K562 (cell line): ENCODE results near the gene ZNHIT3. TPM values are rescaled to one million over a fixed set of nuclear protein-coding genes. Genes with fewer than 3 reads are reported as not detected.
"Not testable (repeated sequence)": the region's sequence is repeated elsewhere in the genome, so short reads cannot be mapped to it uniquely, and the experiment has no call there.

Experiments used
- ATAC-seq: fragments of 200-7000 bp; cut with Tn5 transposase; 3 replicates; pipeline ENCODE4 v1.9.1; 2020; ENCODE audit warnings: moderate library complexity
- BruUV-seq: library from RNA; stranded (reverse); fragments of 400-500 nt; replicated peaks from 2 replicates; lab custom pipeline; 2021; lab: Mats Ljungman, UMichigan
- CTCF ChIA-PET: fragments of 300-600 bp; formaldehyde crosslinking; extraction: SDS; loops from one replicate; lab custom pipeline; 2021; ENCODE audit warnings: low intra/inter-chr PET ratio; lab: Yijun Ruan, JAX
- POLR2A ChIA-PET: fragments of 300-600, 350-650 bp; sonication (Branson Sonifier 250); formaldehyde crosslinking; extraction: SDS; loops from one replicate; lab custom pipeline; 2021; ENCODE audit warnings: antibody characterized with exemption, inconsistent platforms; lab: Yijun Ruan, JAX
- DNase-seq, 4 experiments: peaks; one replicate each; pipeline versions ENCODE4 v3.0.0 to v3.0.0-alpha.2; 2011 to 2018; ENCODE audit warnings: low spot score in 3 of 4, mixed read lengths in 3 of 4; ENCODE audit errors: extremely low read depth in 1 of 4
- FAIRE-seq: peaks from 2 replicates; lab custom pipeline; 2011; peaks lifted over from hg19 to GRCh38; lab: Jason Lieb, UNC
- H2AFZ ChIP-seq: 2 replicates; pipeline ENCODE4 v1.6.0; 2011; ENCODE audit warnings: low read depth, low read length, control low read depth, inconsistent platforms
- H3K27ac ChIP-seq: fragments of 200-600 bp; 3 replicates; pipeline ENCODE4 v1.8.0; 2011; ENCODE audit warnings: low read depth, mild to moderate bottlenecking, control low read depth, inconsistent platforms, low read length, moderate library complexity, mixed read lengths; ENCODE audit errors: extremely low read depth
- H3K27me3 ChIP-seq, 2 experiments: fragments of 300-600 bp in 1 of 2; 2 replicates in 1 of 2; 3 replicates in 1 of 2; pipeline versions ENCODE4 v1.6.0 to v1.8.0; 2011; ENCODE audit warnings: inconsistent platforms in 2 of 2, low read length in 2 of 2, mild to moderate bottlenecking in 1 of 2, mixed read lengths in 1 of 2, moderate library complexity in 1 of 2; ENCODE audit not compliant: control insufficient read depth in 2 of 2, insufficient read depth in 2 of 2
- H3K36me3 ChIP-seq: fragments of 300-600 bp; 3 replicates; pipeline ENCODE4 v1.8.0; 2011; ENCODE audit warnings: mild to moderate bottlenecking, low read length, inconsistent platforms; ENCODE audit not compliant: control insufficient read depth, insufficient read depth
- H3K4me1 ChIP-seq, 2 experiments: fragments of 200-600 bp in 1 of 2; replicated peaks in 1 of 2; 2 replicates in 1 of 2; 3 replicates in 1 of 2; pipeline versions ENCODE4 v1.5.1 to v1.8.0; 2011; ENCODE audit warnings: inconsistent platforms in 2 of 2, low read length in 2 of 2, mild to moderate bottlenecking in 1 of 2, mixed read lengths in 1 of 2, moderate library complexity in 1 of 2; ENCODE audit not compliant: control insufficient read depth in 2 of 2, insufficient read depth in 2 of 2
- H3K4me2 ChIP-seq: 2 replicates; pipeline ENCODE4 v1.6.1; 2011; ENCODE audit warnings: low read length, control low read depth, inconsistent platforms, mixed read lengths; ENCODE audit not compliant: insufficient read depth
- H3K4me3 ChIP-seq: fragments of 200-600 bp; sonication (generic), shearing (Covaris generic); 2 replicates; pipeline ENCODE4 v1.5.1; 2016; ENCODE audit warnings: control low read depth, inconsistent platforms
- H3K79me2 ChIP-seq: fragments of 200-600 bp; 3 replicates; pipeline ENCODE4 v1.8.0; 2011; ENCODE audit warnings: low read length, inconsistent platforms; ENCODE audit not compliant: control insufficient read depth, insufficient read depth
- H3K9ac ChIP-seq, 2 experiments: 2 replicates each; pipeline versions ENCODE4 v1.6.0 to v1.6.1; 2011; ENCODE audit warnings: low read depth in 2 of 2, low read length in 2 of 2, control low read depth in 1 of 2, inconsistent platforms in 1 of 2, mild to moderate bottlenecking in 1 of 2, mixed read lengths in 1 of 2; ENCODE audit not compliant: insufficient read depth in 1 of 2
- H3K9me1 ChIP-seq: one replicate; pipeline ENCODE4 v1.6.0; 2011; ENCODE audit warnings: inconsistent platforms, mild to moderate bottlenecking, low read length, moderate library complexity; ENCODE audit not compliant: control insufficient read depth, insufficient read depth
- H3K9me3 ChIP-seq: replicated peaks from 2 replicates; pipeline ENCODE4 v1.5.1; 2011; ENCODE audit warnings: low read depth, low read length, inconsistent platforms; ENCODE audit not compliant: control insufficient read depth, insufficient read depth
- H4K20me1 ChIP-seq: replicated peaks from 2 replicates; pipeline ENCODE4 v1.6.1; 2011; ENCODE audit warnings: low read length, inconsistent platforms, mixed read lengths; ENCODE audit not compliant: control insufficient read depth, insufficient read depth
- FIP1L1 ChIP-seq: fragments of 200-400 bp; formaldehyde crosslinking; IDR thresholded peaks from 2 replicates; pipeline ENCODE4 v1.6.1; 2018; ENCODE audit warnings: mild to moderate bottlenecking, low read depth, low read length; ENCODE audit not compliant: poor library complexity, severe bottlenecking
- FOXP1 ChIP-seq: sonication (generic); formaldehyde crosslinking; IDR thresholded peaks from 2 replicates; pipeline ENCODE4 v1.8.0; 2022; ENCODE audit warnings: mild to moderate bottlenecking, missing genetic modification reagents
- MTF1 ChIP-seq: fragments of 250-450 bp; sonication (Bioruptor Pico); IDR thresholded peaks from 2 replicates; pipeline ENCODE4 v1.9.0; 2021; ENCODE audit warnings: moderate library complexity, mild to moderate bottlenecking, inconsistent platforms, borderline replicate concordance
- NFATC3 ChIP-seq: fragments of 450-650 bp; IDR thresholded peaks from 2 replicates; pipeline ENCODE4 v1.6.1; 2017; ENCODE audit warnings: mild to moderate bottlenecking
- NFIC ChIP-seq: fragments of 450-650 bp; IDR thresholded peaks from 2 replicates; pipeline ENCODE4 v1.6.1; 2017; ENCODE audit warnings: mild to moderate bottlenecking, inconsistent platforms
- ZNF507 ChIP-seq: conservative IDR thresholded peaks from 2 replicates; pipeline ENCODE4 v1.6.1; 2017; ENCODE audit warnings: missing genetic modification characterization, missing compliant biosample characterization
- WGBS: fragments of 100-300 bp; shearing (Covaris generic); methylation state at CpG from one replicate; pipeline ENCODE4 v1.1.6; 2016; ENCODE audit warnings: low coverage, mixed read lengths; ENCODE audit not compliant: insufficient coverage; ENCODE audit errors: missing lambda C conversion rate; 5-methylcytosine and 5-hydroxymethylcytosine counted together
- in situ Hi-C: fragments of 300-500 bp; cut with MboI; formaldehyde crosslinking; loops from 4 replicates; pipeline ENCODE4 v1.15.0; 2018; ENCODE audit warnings: inconsistent platforms, mixed read lengths
- intact Hi-C: fragments of 100-400 bp; cut with micrococcal nuclease; formaldehyde crosslinking; loops from 2 replicates; pipeline ENCODE4 v1.14.2; 2022
- polyA plus RNA-seq, 8 experiments: library from polyadenylated mRNA; depleted of rRNA in 4 of 8; stranded (reverse) in 5 of 8; unstranded in 3 of 8; fragments of >200 nt; fragmentation: Nextera tagmentation in 2 of 8; fragmentation: Illumina TruSeq in 1 of 8; extraction: Ambion mirVana in 2 of 8; extraction: Trizol in 1 of 8; gene quantifications; 2 replicates each; pipeline versions ENCODE4 v1.2.1 to v1.2.3, GENCODE V29; 2011 to 2014; ENCODE audit warnings: inconsistent platforms in 1 of 8, missing spikeins in 1 of 8
- total RNA-seq, 7 experiments: library from RNA; depleted of rRNA in 6 of 7; stranded (reverse); fragments of >200 nt in 6 of 7; fragmentation: Illumina TruSeq in 2 of 7; extraction: Trizol in 2 of 7; gene quantifications; 2 replicates each; pipeline versions ENCODE4 v1.2.1 to v1.2.3, GENCODE V29; 2011 to 2021; ENCODE audit warnings: low replicate concordance in 1 of 7

ZNHIT3 gene
- total and polyA plus RNA-seq, 9 of the 15 experiments (the other 6 are each of a cell fraction or from before 2014, with no cell fraction given): 45.0 to 300 (median 88.4) TPM

- no peaks in the 10 kb centered on the region for H3K4me1 ChIP-seq
- WGBS: 0% methylated on average over 6 of the region's 6 CpGs
- H3K27me3 ChIP-seq: no peaks in the 10 kb centered on the region
- H3K27ac ChIP-seq: no peak overlapping the region
- no peak for FAIRE-seq
- ChIA-PET CTCF (no interaction called here), POLR2A (no interaction called here)
- no peaks in the 10 kb centered on the region for H3K9me1 ChIP-seq
- no peaks in the 10 kb centered on the region for H3K36me3 ChIP-seq
- H3K79me2 ChIP-seq: no peaks in the 10 kb centered on the region
- H2AFZ ChIP-seq: no peak overlapping the region
- intact Hi-C loops (no loop called here), in situ Hi-C loops (no loop called here)
- no peak for TF ChIP-seq ZNF507 (tag)
- TF ChIP-seq FOXP1 (CRISPR knock-in tag): no peak
- no peak for TF ChIP-seq NFATC3
- TF ChIP-seq MTF1 (CRISPR knock-in tag): no peak
- TF ChIP-seq FIP1L1: no peak
- no peak overlapping the region for H3K4me3 ChIP-seq
- H3K9ac ChIP-seq: no peak overlapping the region
- H3K9me3 ChIP-seq: no peaks in the 10 kb centered on the region
- no peak for ATAC-seq
- H3K4me2 ChIP-seq: no peak overlapping the region
- BruUV-seq: no TSS peak
- no peaks in the 10 kb centered on the region for H4K20me1 ChIP-seq
- no peak for DNase-seq
Observed at GRCh38 chr17:36443777-36444176, 42.7 kb upstream of the ZNHIT3 start.

GRCh38 chr17:36449997-36450396, 36.5 kb upstream of the ZNHIT3 start:
- H3K9ac ChIP-seq, H3K4me3 ChIP-seq, H3K79me2 ChIP-seq, H3K9me3 ChIP-seq, H3K9me1 ChIP-seq, H2AFZ ChIP-seq, intact Hi-C loops, FAIRE-seq, H3K27ac ChIP-seq, ATAC-seq, H4K20me1 ChIP-seq, H3K36me3 ChIP-seq, BruUV-seq, CTCF ChIA-PET, H3K4me2 ChIP-seq, DNase-seq, POLR2A ChIA-PET, H3K4me1 ChIP-seq, H3K27me3 ChIP-seq: not testable (repeated sequence)
- in situ Hi-C loops: loop anchor here (25.0 kb wide), 1 partner anchor 88 kb away; no protein-coding TSS in a partner anchor
- 0% methylated on average over 1 of the region's 15 CpGs for WGBS
- peak; percentile 32 for TF ChIP-seq NFIC

- in situ Hi-C loops: loop anchor here (25.0 kb wide), 1 partner anchor 91 kb away; no protein-coding TSS in a partner anchor
- H3K4me1 ChIP-seq, H2AFZ ChIP-seq, H4K20me1 ChIP-seq, CTCF ChIA-PET, H3K36me3 ChIP-seq, H3K79me2 ChIP-seq, BruUV-seq, POLR2A ChIA-PET, H3K9ac ChIP-seq, H3K9me3 ChIP-seq, ATAC-seq, H3K9me1 ChIP-seq, H3K27ac ChIP-seq, FAIRE-seq, DNase-seq, intact Hi-C loops, H3K4me3 ChIP-seq, H3K27me3 ChIP-seq, H3K4me2 ChIP-seq: not testable (repeated sequence)
- WGBS: 0% methylated on average over 3 of the region's 9 CpGs
Observed at GRCh38 chr17:36452888-36453287, 33.6 kb upstream of the ZNHIT3 start.
